ENCODE results near the gene TMX3.

TMX3 gene

GRCh38 chr18:68725346-68725745 is 10.4 kb upstream of the TMX3 start:
- CTCF ChIA-PET: interaction anchor here (1.0 kb wide), 1 partner anchor 9 kb away, joined by 3 read pairs; no protein-coding TSS in a partner anchor
- Mint-ChIP-seq H3K27ac (no peak overlapping the region), H3K4me3 (no peak overlapping the region)

GRCh38 chr18:68724021-68724420 is 9.1 kb upstream of the TMX3 start:
- DNase-seq: no peak
- Mint-ChIP-seq H3K9me3 (no peaks in the 10 kb centered on the region), H3K4me3 (no peak overlapping the region), H3K36me3 (peaks cover 4% of the 10 kb centered on the region), H3K27ac (no peak overlapping the region), H3K4me1 (peaks cover 26% of the 10 kb centered on the region), H3K27me3 (no peaks in the 10 kb centered on the region)
- CTCF ChIA-PET: interaction anchor here (0.5 kb wide), 1 partner anchor 358 kb away, joined by 3 read pairs; no protein-coding TSS in a partner anchor

More at GRCh38 chr18:68725346-68725745, 10.4 kb upstream of the TMX3 start:
- Mint-ChIP-seq H3K4me1 (peaks cover 26% of the 10 kb centered on the region), H3K9me3 (no peaks in the 10 kb centered on the region), H3K36me3 (peaks cover 2% of the 10 kb centered on the region), H3K27me3 (no peaks in the 10 kb centered on the region)
- DNase-seq: no peak

GRCh38 chr18:68723539-68723938 is 8.6 kb upstream of the TMX3 start:
- CTCF ChIA-PET: interaction anchor here (0.5 kb wide), 1 partner anchor 358 kb away, joined by 3 read pairs; no protein-coding TSS in a partner anchor
- no peak overlapping the region for H3K4me3 Mint-ChIP-seq

GRCh38 chr18:68722821-68723220 is 7.9 kb upstream of the TMX3 start:
- DNase-seq: no peak
- Mint-ChIP-seq H3K9me3 (no peaks in the 10 kb centered on the region), H3K36me3 (peaks cover 4% of the 10 kb centered on the region), H3K27ac (no peak overlapping the region), H3K4me3 (no peak overlapping the region), H3K27me3 (no peaks in the 10 kb centered on the region), H3K4me1 (peaks cover 26% of the 10 kb centered on the region)
- CTCF ChIA-PET: no interaction called here

More at GRCh38 chr18:68723539-68723938, 8.6 kb upstream of the TMX3 start:
- Mint-ChIP-seq H3K36me3 (peaks cover 4% of the 10 kb centered on the region), H3K4me1 (peaks cover 26% of the 10 kb centered on the region), H3K9me3 (no peaks in the 10 kb centered on the region), H3K27me3 (no peaks in the 10 kb centered on the region), H3K27ac (no peak overlapping the region)
- no peak for DNase-seq

GRCh38 chr18:68721681-68722583 is 7.0 kb upstream of the TMX3 start:
- DNase-seq: no peak
- no peaks in the 10 kb centered on the region for H3K27me3 Mint-ChIP-seq
- peaks cover 4% of the 10 kb centered on the region for H3K36me3 Mint-ChIP-seq
- H3K9me3 Mint-ChIP-seq: no peaks in the 10 kb centered on the region
- CTCF ChIA-PET: interaction anchor here (0.6 kb wide), 1 partner anchor 10 kb away, joined by 4 read pairs; no protein-coding TSS in a partner anchor
- peak overlapping the region; percentile 94 for H3K27ac Mint-ChIP-seq
- H3K4me1 Mint-ChIP-seq: peaks cover 26% of the 10 kb centered on the region
- H3K4me3 Mint-ChIP-seq: peak overlapping the region; percentile 73

GRCh38 chr18:68714366-68714711 is 569 bp downstream of the TMX3 start:
- CTCF ChIA-PET: no interaction called here
- no peaks in the 10 kb centered on the region for H3K9me3 Mint-ChIP-seq
- peaks cover 34% of the 10 kb centered on the region for H3K36me3 Mint-ChIP-seq
- DNase-seq: peak; percentile 37
- H3K27me3 Mint-ChIP-seq: no peaks in the 10 kb centered on the region
- H3K27ac Mint-ChIP-seq: peak overlapping the region; percentile 90
- H3K4me3 Mint-ChIP-seq: peak overlapping the region; percentile 84
- H3K4me1 Mint-ChIP-seq: peaks cover 49% of the 10 kb centered on the region

GRCh38 chr18:68713796-68714195 is 1.1 kb downstream of the TMX3 start:
- Mint-ChIP-seq H3K36me3 (peaks cover 36% of the 10 kb centered on the region), H3K9me3 (no peaks in the 10 kb centered on the region), H3K4me3 (peak overlapping the region; percentile 84), H3K4me1 (peaks cover 49% of the 10 kb centered on the region), H3K27ac (peak overlapping the region; percentile 90), H3K27me3 (no peaks in the 10 kb centered on the region)
- CTCF ChIA-PET: no interaction called here
- DNase-seq: no peak

- CTCF ChIA-PET: no interaction called here
- no peak overlapping the region for H3K27ac Mint-ChIP-seq
- peak overlapping the region; percentile 84 for H3K4me3 Mint-ChIP-seq
- peaks cover 43% of the 10 kb centered on the region for H3K36me3 Mint-ChIP-seq
- H3K4me1 Mint-ChIP-seq: peaks cover 49% of the 10 kb centered on the region
- no peak for DNase-seq
- no peaks in the 10 kb centered on the region for H3K9me3 Mint-ChIP-seq
- no peaks in the 10 kb centered on the region for H3K27me3 Mint-ChIP-seq
Measured at GRCh38 chr18:68713131-68713530, 1.8 kb downstream of the TMX3 start.

- Mint-ChIP-seq H3K9me3 (no peaks in the 10 kb centered on the region), H3K27ac (no peak overlapping the region), H3K27me3 (no peaks in the 10 kb centered on the region), H3K4me1 (peaks cover 38% of the 10 kb centered on the region), H3K36me3 (peaks cover 71% of the 10 kb centered on the region), H3K4me3 (no peak overlapping the region)
- no peak for DNase-seq
- CTCF ChIA-PET: no interaction called here
Measured at GRCh38 chr18:68707646-68708045, 7.3 kb downstream of the TMX3 start.

- peaks cover 67% of the 10 kb centered on the region for H3K36me3 Mint-ChIP-seq
- H3K4me3 Mint-ChIP-seq: no peak overlapping the region
- H3K9me3 Mint-ChIP-seq: no peaks in the 10 kb centered on the region
- no peak for DNase-seq
- no peaks in the 10 kb centered on the region for H3K27me3 Mint-ChIP-seq
- peaks cover 21% of the 10 kb centered on the region for H3K4me1 Mint-ChIP-seq
- CTCF ChIA-PET: no interaction called here
- peak overlapping the region; percentile 55 for H3K27ac Mint-ChIP-seq
Measured at GRCh38 chr18:68705119-68705518, 9.8 kb downstream of the TMX3 start.

GRCh38 chr18:68703326-68703725 is 11.6 kb downstream of the TMX3 start:
- Mint-ChIP-seq H3K36me3 (peaks cover 59% of the 10 kb centered on the region), H3K4me3 (no peak overlapping the region), H3K4me1 (peaks cover 16% of the 10 kb centered on the region), H3K27me3 (no peaks in the 10 kb centered on the region), H3K27ac (no peak overlapping the region), H3K9me3 (no peaks in the 10 kb centered on the region)
- no peak for DNase-seq
- CTCF ChIA-PET: no interaction called here

- Mint-ChIP-seq H3K4me1 (peaks cover 16% of the 10 kb centered on the region), H3K9me3 (no peaks in the 10 kb centered on the region), H3K4me3 (no peak overlapping the region), H3K36me3 (peaks cover 51% of the 10 kb centered on the region), H3K27ac (no peak overlapping the region), H3K27me3 (no peaks in the 10 kb centered on the region)
- DNase-seq: no peak
- CTCF ChIA-PET: no interaction called here
Measured at GRCh38 chr18:68701353-68701752, 13.6 kb downstream of the TMX3 start.

GRCh38 chr18:68699043-68699442 is 15.9 kb downstream of the TMX3 start:
- Mint-ChIP-seq H3K4me1 (peaks cover 4% of the 10 kb centered on the region), H3K27ac (no peak overlapping the region), H3K36me3 (peaks cover 51% of the 10 kb centered on the region), H3K4me3 (no peak overlapping the region), H3K9me3 (no peaks in the 10 kb centered on the region), H3K27me3 (no peaks in the 10 kb centered on the region)
- no peak for DNase-seq
- CTCF ChIA-PET: no interaction called here

- CTCF ChIA-PET: no interaction called here
- Mint-ChIP-seq H3K27ac (no peak overlapping the region), H3K9me3 (no peaks in the 10 kb centered on the region), H3K4me3 (no peak overlapping the region), H3K4me1 (no peaks in the 10 kb centered on the region), H3K27me3 (no peaks in the 10 kb centered on the region), H3K36me3 (peaks cover 45% of the 10 kb centered on the region)
- no peak for DNase-seq
Measured at GRCh38 chr18:68696937-68697336, 18.0 kb downstream of the TMX3 start.

- Mint-ChIP-seq H3K4me3 (no peak overlapping the region), H3K4me1 (no peaks in the 10 kb centered on the region), H3K36me3 (peaks cover 37% of the 10 kb centered on the region), H3K9me3 (no peaks in the 10 kb centered on the region), H3K27ac (no peak overlapping the region), H3K27me3 (no peaks in the 10 kb centered on the region)
- CTCF ChIA-PET: no interaction called here
- no peak for DNase-seq
Measured at GRCh38 chr18:68694316-68694715, 20.6 kb downstream of the TMX3 start.

Measured in activated naive CD4-positive, alpha-beta T cell treated with anti-CD3 and anti-CD28 coated beads, Interleukin-2, amount 10 ng/mL, durations not matched to agents 7 days and 5 days (primary cell).